Left ventricle myocardium inferior (tissue), 1 donor: ENCODE data around the gene ZSCAN10. TPM values are rescaled to one million over a fixed set of nuclear protein-coding genes. Genes with fewer than 3 reads are reported as not detected.

Experiments
- DNase-seq: peaks from one replicate; pipeline ENCODE4 v3.0.0-alpha.2; 2020
- H3K27ac ChIP-seq: fragments of 200-600 bp; replicated peaks from 2 replicates; pipeline ENCODE4 v1.8.0; 2021
- H3K27me3 ChIP-seq: fragments of 200-600 bp; 2 replicates; pipeline ENCODE4 v1.8.0; 2021; ENCODE audit warnings: low read depth
- H3K36me3 ChIP-seq: fragments of 200-600 bp; 2 replicates; pipeline ENCODE4 v1.8.0; 2021
- H3K4me1 ChIP-seq: fragments of 200-600 bp; 2 replicates; pipeline ENCODE4 v1.8.0; 2021
- H3K4me3 ChIP-seq: fragments of 200-600 bp; 2 replicates; pipeline ENCODE4 v1.8.0; 2021; ENCODE audit warnings: mild to moderate bottlenecking, moderate library complexity
- H3K9me3 ChIP-seq: fragments of 200-600 bp; replicated peaks from 2 replicates; pipeline ENCODE4 v1.8.0; 2021
- CTCF ChIP-seq: fragments of 200-600 bp; IDR thresholded peaks from 2 replicates; pipeline ENCODE4 v1.8.0; 2021; ENCODE audit warnings: antibody characterized with exemption, mild to moderate bottlenecking, borderline replicate concordance
- intact Hi-C: fragments of 100-400 bp; cut with micrococcal nuclease; formaldehyde crosslinking; loops from one replicate; pipeline ENCODE4 v1.11.0; 2022
- total RNA-seq: library from RNA; stranded (reverse); fragmentation: NEBNext Ultra II Directional; extraction: Animal tissue kit (Norgen Biotek cat#: 25700); gene quantifications from one replicate; pipeline ENCODE4 v1.2.1, GENCODE V29; 2021
- donor health status: DM: no; HTN: yes; CAD: no; lungs with severe emphysema.

The ZSCAN10 gene
- total RNA-seq, 1 donor from 2014 or later = not detected

GRCh38 chr16:3122926-3123570 lies 24.0 kb upstream of the ZSCAN10 start:
- intact Hi-C loops = loop anchor here (10.0 kb wide), 1 partner anchor 68 kb away; no protein-coding TSS in a partner anchor
- no peaks in the 10 kb centered on the region for H3K27me3 ChIP-seq
- no peak overlapping the region for H3K4me3 ChIP-seq
- no peaks in the 10 kb centered on the region for H3K9me3 ChIP-seq
- TF ChIP-seq CTCF = no peak
- no peak for DNase-seq
- peaks cover 35% of the 10 kb centered on the region for H3K4me1 ChIP-seq
- H3K36me3 ChIP-seq = peaks cover 28% of the 10 kb centered on the region
- no peak overlapping the region for H3K27ac ChIP-seq

DNA sequence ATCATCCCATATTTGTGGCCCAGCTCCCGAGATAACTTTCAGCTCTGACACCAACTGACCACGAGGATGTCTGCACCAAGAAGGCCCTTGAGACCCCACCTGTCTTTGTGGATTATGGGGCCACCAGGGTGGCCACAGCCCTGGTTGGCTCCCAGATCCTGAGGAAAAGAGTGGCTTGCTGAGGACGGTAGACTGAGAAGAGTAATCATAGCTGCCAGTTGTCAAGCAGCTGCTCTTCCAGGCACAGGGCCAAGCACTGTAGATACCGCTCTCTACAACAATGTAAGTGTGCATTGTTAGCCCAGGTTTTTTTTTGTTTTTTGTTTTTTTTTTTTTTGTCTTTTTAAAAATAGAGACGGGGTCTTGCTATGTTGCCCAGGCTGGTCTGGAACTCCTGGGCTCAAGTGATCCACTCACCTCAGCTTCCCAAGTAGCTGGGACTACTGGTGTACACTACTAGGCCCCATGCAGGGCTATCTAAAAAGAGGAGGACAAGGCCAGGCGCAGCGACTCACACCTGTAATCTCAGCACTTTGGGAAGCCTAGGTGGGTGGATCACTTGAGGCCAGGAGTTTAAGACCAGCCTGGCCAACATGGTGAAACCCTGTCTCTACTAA lies 22.9 kb upstream of the ZSCAN10 start:
- TF ChIP-seq CTCF = no peak
- no peak overlapping the region for H3K4me3 ChIP-seq
- DNase-seq = no peak
- H3K4me1 ChIP-seq = peaks cover 30% of the 10 kb centered on the region
- intact Hi-C loops = loop anchor here (10.0 kb wide), 1 partner anchor 67 kb away; no protein-coding TSS in a partner anchor
- no peaks in the 10 kb centered on the region for H3K9me3 ChIP-seq
- H3K27me3 ChIP-seq = no peaks in the 10 kb centered on the region
- H3K36me3 ChIP-seq = peaks cover 37% of the 10 kb centered on the region
- H3K27ac ChIP-seq = no peak overlapping the region

DNA sequence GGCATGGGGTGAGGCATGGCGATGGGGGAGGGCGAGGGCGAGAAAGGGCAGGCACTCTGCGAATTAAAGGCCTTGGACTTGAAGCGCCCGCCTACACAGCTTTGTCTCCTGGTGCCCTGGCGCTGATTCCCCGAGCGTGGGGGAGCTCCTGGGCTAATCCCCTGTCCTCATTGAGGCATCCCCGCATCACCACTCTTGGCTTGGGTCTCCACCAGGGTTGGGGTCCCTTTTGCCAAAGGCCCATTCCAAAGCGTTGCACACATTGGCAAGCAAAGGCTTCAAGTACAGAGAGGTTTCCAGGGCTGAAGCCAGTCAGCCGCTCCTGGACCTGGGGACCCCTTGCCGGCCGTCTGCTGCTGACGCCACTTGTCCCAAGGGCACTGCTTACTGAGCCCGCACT lies 21.3 kb upstream of the ZSCAN10 start:
- Histone ChIP-seq H3K4me3 (no peak overlapping the region), H3K36me3 (peaks cover 53% of the 10 kb centered on the region), H3K27ac (no peak overlapping the region), H3K27me3 (no peaks in the 10 kb centered on the region), H3K4me1 (peaks cover 26% of the 10 kb centered on the region), H3K9me3 (no peaks in the 10 kb centered on the region)
- intact Hi-C loops = loop anchor here (10.0 kb wide), 1 partner anchor 66 kb away; no protein-coding TSS in a partner anchor
- TF ChIP-seq CTCF = no peak
- DNase-seq = no peak

GRCh38 chr16:3119701-3120408 lies 20.8 kb upstream of the ZSCAN10 start:
- Histone ChIP-seq H3K4me3 (no peak overlapping the region), H3K9me3 (no peaks in the 10 kb centered on the region), H3K27ac (no peak overlapping the region), H3K36me3 (peaks cover 58% of the 10 kb centered on the region), H3K4me1 (peaks cover 21% of the 10 kb centered on the region), H3K27me3 (no peaks in the 10 kb centered on the region)
- intact Hi-C loops = loop anchor here (10.0 kb wide), 1 partner anchor 65 kb away; no protein-coding TSS in a partner anchor
- TF ChIP-seq CTCF = no peak
- no peak for DNase-seq

DNA sequence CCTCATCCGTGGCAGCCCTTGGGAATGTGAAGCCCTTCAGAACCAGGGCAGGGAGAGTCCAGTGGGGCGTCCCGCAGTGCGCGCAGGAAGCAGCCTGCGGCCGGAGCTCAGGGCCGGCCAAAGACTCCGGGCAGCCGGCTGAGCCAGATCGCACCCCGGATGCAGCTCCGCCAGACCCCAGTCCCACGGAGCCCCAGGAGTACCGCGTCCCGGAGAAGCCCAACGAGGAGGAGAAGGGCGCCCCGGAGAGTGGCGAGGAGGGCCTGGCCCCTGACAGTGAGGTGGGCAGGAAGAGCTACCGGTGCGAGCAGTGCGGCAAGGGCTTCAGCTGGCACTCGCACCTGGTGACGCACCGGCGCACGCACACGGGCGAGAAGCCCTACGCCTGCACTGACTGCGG lies 20.2 kb upstream of the ZSCAN10 start:
- Histone ChIP-seq H3K9me3 (no peaks in the 10 kb centered on the region), H3K4me3 (no peak overlapping the region), H3K27ac (no peak overlapping the region), H3K27me3 (no peaks in the 10 kb centered on the region), H3K36me3 (peaks cover 59% of the 10 kb centered on the region), H3K4me1 (peaks cover 22% of the 10 kb centered on the region)
- no peak for DNase-seq
- no peak for TF ChIP-seq CTCF
- intact Hi-C loops = no loop called here
